GM12878 (cell line): ENCODE measurements around the gene RFFL. TPM values are rescaled to one million over a fixed set of nuclear protein-coding genes. Genes with fewer than 3 reads are reported as not detected.

ENCODE experiments used
- ATF2 ChIP-seq: IDR thresholded peaks from 2 replicates; pipeline ENCODE4 v1.6.1; 2012; ENCODE audit warnings: low read length, inconsistent platforms
- BCL3 ChIP-seq: IDR thresholded peaks from 2 replicates; pipeline ENCODE4 v1.6.1; 2011; ENCODE audit warnings: borderline replicate concordance, low read depth, mild to moderate bottlenecking, moderate library complexity, low read length; ENCODE audit not compliant: insufficient read depth, poor library complexity, severe bottlenecking
- CEBPB ChIP-seq, 2 experiments: fragments of 150-350 bp in 1 of 2; IDR thresholded peaks; 2 replicates each; pipeline ENCODE4 v1.6.1; 2012 to 2014; ENCODE audit warnings: low read depth in 2 of 2, low read length in 2 of 2, borderline replicate concordance in 1 of 2, inconsistent platforms in 1 of 2
- CUX1 ChIP-seq: IDR thresholded peaks from 2 replicates; pipeline ENCODE4 v1.6.1; 2012; ENCODE audit warnings: improper control_type of control experiment, low read depth, low read length; ENCODE audit not compliant: insufficient replicate concordance
- MAX ChIP-seq: IDR thresholded peaks from 2 replicates; pipeline ENCODE4 v1.6.1; 2012; ENCODE audit warnings: low read depth, low read length, improper control_type of control experiment
- MTA2 ChIP-seq: fragments of 450-650 bp; IDR thresholded peaks from 2 replicates; pipeline ENCODE4 v1.6.1; 2016; ENCODE audit warnings: low read depth, mild to moderate bottlenecking, moderate library complexity
- NKRF ChIP-seq: fragments of 450-650 bp; conservative IDR thresholded peaks from 2 replicates; pipeline ENCODE4 v1.6.1; 2017; ENCODE audit warnings: mild to moderate bottlenecking, moderate library complexity
- NR2F1 ChIP-seq: fragments of 450-650 bp; conservative IDR thresholded peaks from 2 replicates; pipeline ENCODE4 v1.6.1; 2017; ENCODE audit warnings: mild to moderate bottlenecking
- POU2F2 ChIP-seq: IDR thresholded peaks from 3 replicates; pipeline ENCODE4 v1.6.1; 2011; ENCODE audit warnings: low read depth, mild to moderate bottlenecking, low read length, borderline replicate concordance
- SPI1 ChIP-seq: IDR thresholded peaks from 2 replicates; pipeline ENCODE4 v1.6.1; 2011; ENCODE audit warnings: low read depth, mild to moderate bottlenecking, low read length, moderate library complexity, borderline replicate concordance; ENCODE audit not compliant: insufficient read depth
- YBX1 ChIP-seq: fragments of 450-650 bp; IDR thresholded peaks from 2 replicates; pipeline ENCODE4 v1.6.1; 2016; ENCODE audit warnings: antibody characterized with exemption
- ZBTB4 ChIP-seq: fragments of 450-650 bp; formaldehyde crosslinking; IDR thresholded peaks from 2 replicates; pipeline ENCODE4 v1.4.0; 2022; ENCODE audit warnings: mild to moderate bottlenecking, moderate library complexity
- polyA plus RNA-seq, 11 experiments: library from polyadenylated mRNA; depleted of rRNA in 4 of 11; unstranded in 6 of 11; stranded (reverse) in 5 of 11; fragments of >200 nt; fragmentation: Nextera tagmentation in 4 of 11; fragmentation: Illumina TruSeq in 1 of 11; extraction: Ambion mirVana in 4 of 11; extraction: Trizol in 1 of 11; gene quantifications; 1 replicate in 1 of 11; 2 replicates in 10 of 11; pipeline versions ENCODE4 v1.2.1 to v1.2.3, GENCODE V29; 2011 to 2016; ENCODE audit warnings: inconsistent platforms in 2 of 11, missing spikeins in 2 of 11, low read depth in 1 of 11
- total RNA-seq, 4 experiments: library from RNA; depleted of rRNA in 3 of 4; stranded (reverse); fragments of >200 nt in 3 of 4; fragmentation: Illumina TruSeq in 1 of 4; extraction: Trizol in 1 of 4; gene quantifications; 2 replicates each; pipeline versions ENCODE4 v1.2.1 to v1.2.3, GENCODE V29; 2013 to 2021

The RFFL gene
- total and polyA plus RNA-seq, 10 of the 15 experiments (the other 5 are each of a cell fraction or from before 2014, with no cell fraction given): 4.7 to 56.1 (median 26.9) TPM

GRCh38 chr17:35046740-35047283, 16.7 kb downstream of the RFFL start (continued):
- TF ChIP-seq BCL3 (no peak), NKRF (no peak), MAX (no peak), MTA2 (0 out of 2 replicates have a peak, but pooled peaks have one; percentile 47), ZBTB4 (CRISPR knock-in tag) (no peak), NR2F1 (no peak), POU2F2 (peak; percentile 34; the same call in 1 of the 3 replicates), SPI1 (no peak), YBX1 (no peak), ATF2 (peak; percentile 23; the same call in 1 of the 2 replicates), CUX1 (no peak), CEBPB (IDR thresholded peaks at IDR 0.05; ENCODE audit: borderline replicate concordance in 1 of 2, low read depth in 2 of 2, low read length in 2 of 2) (no peak)
